IPS-15b (cell line): ENCODE results near the gene SOBP.

Source experiments
- H3K27me3 ChIP-seq: one replicate; pipeline ENCODE4 v1.6.1; 2013; ENCODE audit warnings: low read length; ENCODE audit not compliant: control insufficient read depth, insufficient read depth
- H3K36me3 ChIP-seq: one replicate; pipeline ENCODE4 v1.6.1; 2013; ENCODE audit warnings: low read length; ENCODE audit not compliant: control insufficient read depth, insufficient read depth
- H3K4me1 ChIP-seq: one replicate; pipeline ENCODE4 v1.6.1; 2013; ENCODE audit warnings: mild to moderate bottlenecking, low read length; ENCODE audit not compliant: control insufficient read depth, insufficient read depth
- H3K4me3 ChIP-seq: one replicate; pipeline ENCODE4 v1.5.1; 2013; ENCODE audit warnings: low read depth, low read length
- H3K9ac ChIP-seq: one replicate; pipeline ENCODE4 v1.6.1; 2013; ENCODE audit warnings: low read depth, mild to moderate bottlenecking, low read length
- H3K9me3 ChIP-seq: one replicate; pipeline ENCODE4 v1.6.1; 2013; ENCODE audit warnings: mild to moderate bottlenecking, low read length; ENCODE audit not compliant: control insufficient read depth, insufficient read depth

Gene SOBP

DNA sequence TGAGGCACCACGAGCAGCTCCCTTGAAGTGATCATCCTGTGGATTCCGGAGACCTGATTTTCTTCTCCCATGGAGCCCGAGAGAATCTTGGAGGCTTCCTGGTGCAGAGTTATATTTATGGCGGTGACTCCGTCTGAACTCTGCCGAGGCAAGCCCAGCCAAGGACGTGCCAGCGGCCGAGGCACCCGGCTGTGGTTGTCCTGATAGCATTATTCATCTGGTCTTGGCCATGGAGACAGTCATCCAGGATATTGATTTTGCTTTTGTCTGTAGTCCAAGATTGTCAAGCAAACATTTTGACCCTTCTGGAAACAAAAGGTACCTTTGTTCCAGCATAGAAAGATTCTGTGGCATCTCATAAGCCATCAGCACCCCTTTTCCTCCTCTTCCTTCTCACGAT, 170.9 kb downstream of the SOBP start:
- Histone ChIP-seq H3K4me1 (peaks cover 10% of the 10 kb centered on the region), H3K27me3 (no peaks in the 10 kb centered on the region), H3K9ac (no peak overlapping the region), H3K9me3 (no peaks in the 10 kb centered on the region), H3K4me3 (no peak overlapping the region), H3K36me3 (no peaks in the 10 kb centered on the region)

DNA sequence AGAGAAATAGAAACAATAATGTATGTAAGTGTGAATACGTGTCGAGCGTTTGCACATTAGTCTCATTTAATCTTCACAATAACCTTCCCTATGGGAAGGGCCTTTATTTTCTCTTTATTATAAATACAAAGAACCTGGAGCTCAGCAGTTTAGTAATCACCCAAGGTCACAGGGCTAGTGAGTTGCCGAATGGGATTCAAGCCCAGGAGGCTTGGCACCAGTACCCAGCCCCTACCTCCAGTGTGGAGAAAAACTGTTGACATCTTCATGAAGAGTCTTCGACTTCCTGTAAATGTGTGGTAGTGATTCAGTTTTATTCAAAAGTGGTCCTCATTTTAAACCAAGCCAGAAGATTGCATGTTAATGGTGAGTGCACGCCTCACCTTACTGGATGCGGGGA, 171.4 kb downstream of the SOBP start:
- Histone ChIP-seq H3K9me3 (no peaks in the 10 kb centered on the region), H3K36me3 (no peaks in the 10 kb centered on the region), H3K4me3 (no peak overlapping the region), H3K27me3 (no peaks in the 10 kb centered on the region), H3K9ac (no peak overlapping the region), H3K4me1 (peaks cover 12% of the 10 kb centered on the region)

DNA sequence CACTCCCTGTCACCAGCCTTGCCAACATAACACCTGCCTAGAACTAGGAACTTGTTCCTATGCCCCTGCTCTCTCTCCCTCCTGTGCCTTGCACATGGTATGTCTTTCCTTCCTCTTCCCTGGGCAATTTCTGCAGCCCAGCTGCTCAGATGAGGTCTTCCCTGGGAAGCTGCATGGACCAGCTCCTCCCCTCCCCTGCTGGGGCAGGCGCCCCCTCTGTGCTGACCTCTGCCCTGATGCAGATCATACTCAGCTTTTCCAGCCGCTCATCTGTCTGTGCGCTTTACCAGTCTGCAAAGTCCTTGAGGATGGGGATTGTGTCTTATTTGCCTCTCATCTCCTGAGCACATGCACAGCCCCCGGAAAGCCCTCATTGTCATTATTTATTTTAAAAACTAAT, 172.4 kb downstream of the SOBP start:
- peaks cover 21% of the 10 kb centered on the region for H3K4me1 ChIP-seq
- no peak overlapping the region for H3K9ac ChIP-seq
- no peaks in the 10 kb centered on the region for H3K36me3 ChIP-seq
- H3K4me3 ChIP-seq = no peak overlapping the region
- no peaks in the 10 kb centered on the region for H3K27me3 ChIP-seq
- H3K9me3 ChIP-seq = no peaks in the 10 kb centered on the region

DNA sequence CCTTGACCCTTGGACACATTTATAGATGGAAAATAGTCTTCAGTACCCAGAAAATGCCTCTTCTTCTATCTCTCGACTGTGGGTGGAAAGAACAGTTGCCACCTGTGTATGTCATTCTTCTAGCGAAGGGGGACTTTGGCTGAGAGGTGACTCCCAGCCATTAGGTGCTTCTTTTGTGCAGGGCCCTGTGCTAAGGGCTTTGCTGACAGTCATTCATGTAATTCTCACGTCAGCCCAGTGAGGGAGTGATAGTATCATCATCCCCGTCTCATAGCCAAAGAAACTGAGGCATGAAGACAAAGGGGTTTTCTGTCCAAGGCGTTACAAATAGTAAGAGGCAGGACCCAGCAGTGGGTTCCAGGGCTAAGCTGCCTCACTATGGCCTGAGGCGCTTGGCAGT, 173.4 kb downstream of the SOBP start:
- no peak overlapping the region for H3K9ac ChIP-seq
- H3K36me3 ChIP-seq = no peaks in the 10 kb centered on the region
- H3K4me1 ChIP-seq = peaks cover 16% of the 10 kb centered on the region
- no peaks in the 10 kb centered on the region for H3K27me3 ChIP-seq
- no peaks in the 10 kb centered on the region for H3K9me3 ChIP-seq
- no peak overlapping the region for H3K4me3 ChIP-seq

DNA sequence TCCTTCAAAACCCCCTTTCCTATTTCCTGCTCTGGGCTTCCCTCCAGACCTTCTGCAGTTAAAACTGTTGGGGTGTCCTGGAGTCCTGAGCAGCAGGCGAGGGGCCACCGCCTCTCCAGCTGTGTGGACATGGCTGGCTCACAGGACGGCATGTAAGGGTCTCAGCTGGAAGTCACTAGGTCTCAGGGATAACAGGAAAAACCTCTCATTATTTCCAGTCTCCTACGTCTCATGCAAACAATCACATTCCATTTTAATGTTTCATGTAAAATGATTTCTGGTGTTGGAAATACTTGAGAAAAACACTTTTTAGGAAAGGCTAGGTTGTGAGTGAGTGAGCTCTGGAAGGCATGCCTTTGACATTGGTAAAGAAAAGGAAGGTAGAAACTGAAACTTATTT, 175.5 kb downstream of the SOBP start:
- H3K9me3 ChIP-seq = no peaks in the 10 kb centered on the region
- no peaks in the 10 kb centered on the region for H3K36me3 ChIP-seq
- H3K27me3 ChIP-seq = no peaks in the 10 kb centered on the region
- H3K4me3 ChIP-seq = no peak overlapping the region
- peaks cover 16% of the 10 kb centered on the region for H3K4me1 ChIP-seq
- no peak overlapping the region for H3K9ac ChIP-seq

DNA sequence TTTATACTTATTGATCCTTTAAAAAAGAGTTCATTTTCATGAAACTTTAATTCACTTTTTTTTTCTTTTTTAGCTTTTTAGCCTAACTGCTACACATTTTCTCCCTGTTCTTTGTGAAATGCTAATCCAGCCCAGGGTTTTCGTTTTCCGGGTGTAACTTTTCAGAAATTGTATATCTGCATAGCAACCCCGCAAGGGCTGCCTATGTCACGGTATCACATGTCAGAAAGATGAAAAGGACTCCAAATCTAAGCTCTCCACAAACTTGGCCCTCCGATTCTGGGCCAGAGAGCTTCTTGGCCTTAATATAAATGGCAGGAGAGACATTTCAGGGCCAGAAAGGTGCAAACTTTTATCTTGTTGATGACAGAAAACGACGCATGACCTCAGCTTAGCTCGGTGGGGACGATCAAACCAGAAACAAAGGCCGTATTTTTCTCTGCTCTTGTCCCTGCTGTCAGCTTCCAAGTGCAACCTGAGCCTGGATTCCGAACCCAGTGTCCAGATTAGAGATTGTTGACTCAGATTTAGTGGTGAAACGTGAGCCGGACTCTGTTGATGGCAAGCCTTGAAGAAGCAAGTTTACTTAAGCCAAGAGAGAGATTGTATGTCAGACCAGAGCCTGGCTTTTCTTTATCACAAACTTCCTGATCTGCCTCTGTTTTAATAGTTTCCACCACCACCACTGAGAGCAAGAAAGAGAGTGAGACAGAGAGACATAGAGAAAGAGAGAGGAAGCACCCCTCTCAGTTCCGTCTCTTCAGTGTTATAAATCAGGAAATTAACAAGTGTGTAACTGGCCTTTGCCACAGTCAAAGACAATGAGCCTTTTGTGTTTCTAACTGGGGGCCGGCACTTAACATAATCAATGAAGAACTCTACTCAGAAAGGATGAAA, 176.4 kb downstream of the SOBP start:
- Histone ChIP-seq H3K4me3 (no peak overlapping the region), H3K36me3 (no peaks in the 10 kb centered on the region), H3K4me1 (peaks cover 20% of the 10 kb centered on the region), H3K9me3 (no peaks in the 10 kb centered on the region), H3K27me3 (no peaks in the 10 kb centered on the region), H3K9ac (no peak overlapping the region)

DNA sequence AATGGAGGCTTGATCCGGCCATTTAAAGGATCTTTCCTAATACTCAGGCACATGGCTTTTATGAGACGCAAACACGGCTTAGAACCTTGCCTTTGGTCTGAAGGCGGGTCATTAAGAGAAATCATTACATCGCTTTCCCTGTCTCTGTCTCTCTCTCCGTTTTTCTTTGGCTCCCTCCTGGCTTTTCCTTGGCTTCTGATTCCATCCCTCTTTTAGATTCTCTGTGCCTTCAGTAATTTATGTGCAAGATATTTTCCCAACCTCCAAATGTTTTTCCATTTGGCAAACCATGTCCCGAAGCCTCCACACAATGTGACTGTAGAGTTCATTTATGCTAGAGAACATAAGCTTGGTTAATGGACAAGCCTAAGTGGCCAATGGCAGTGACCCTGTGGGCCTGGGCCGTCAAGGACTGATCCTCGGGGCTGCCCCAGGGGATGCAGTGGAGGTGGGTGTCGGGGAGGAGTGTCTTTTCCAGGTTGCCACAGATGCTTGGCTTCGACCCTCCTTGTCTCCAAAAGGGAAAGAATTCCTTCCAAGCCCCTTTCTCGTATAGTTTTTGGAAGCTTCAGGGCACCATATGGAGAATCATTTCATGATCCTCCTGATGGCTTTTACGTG, 177.2 kb downstream of the SOBP start:
- H3K27me3 ChIP-seq = no peaks in the 10 kb centered on the region
- H3K4me3 ChIP-seq = no peak overlapping the region
- no peaks in the 10 kb centered on the region for H3K36me3 ChIP-seq
- peaks cover 23% of the 10 kb centered on the region for H3K4me1 ChIP-seq
- H3K9me3 ChIP-seq = no peaks in the 10 kb centered on the region
- no peak overlapping the region for H3K9ac ChIP-seq

DNA sequence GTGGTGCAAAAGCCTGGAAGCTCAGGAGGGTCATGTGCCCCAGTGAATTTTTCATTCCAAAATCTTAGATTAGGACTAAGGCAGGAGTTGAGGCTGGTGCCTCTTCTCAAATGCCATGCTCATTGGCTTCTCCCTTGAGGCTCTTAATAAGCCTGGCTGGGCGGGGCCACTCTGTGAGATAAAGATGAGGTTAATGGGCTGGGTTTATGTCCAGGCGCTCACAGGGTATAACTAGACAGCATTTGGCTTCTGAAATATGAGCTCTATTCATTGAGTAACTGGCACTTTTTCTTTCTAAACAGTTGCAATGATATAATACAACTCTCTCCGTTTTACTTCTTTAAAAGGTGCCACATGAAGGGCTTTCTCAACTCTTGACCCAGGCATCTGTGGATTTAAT, 177.9 kb downstream of the SOBP start:
- H3K4me3 ChIP-seq = no peak overlapping the region
- H3K9me3 ChIP-seq = no peaks in the 10 kb centered on the region
- no peaks in the 10 kb centered on the region for H3K36me3 ChIP-seq
- no peak overlapping the region for H3K9ac ChIP-seq
- peaks cover 23% of the 10 kb centered on the region for H3K4me1 ChIP-seq
- no peaks in the 10 kb centered on the region for H3K27me3 ChIP-seq

DNA sequence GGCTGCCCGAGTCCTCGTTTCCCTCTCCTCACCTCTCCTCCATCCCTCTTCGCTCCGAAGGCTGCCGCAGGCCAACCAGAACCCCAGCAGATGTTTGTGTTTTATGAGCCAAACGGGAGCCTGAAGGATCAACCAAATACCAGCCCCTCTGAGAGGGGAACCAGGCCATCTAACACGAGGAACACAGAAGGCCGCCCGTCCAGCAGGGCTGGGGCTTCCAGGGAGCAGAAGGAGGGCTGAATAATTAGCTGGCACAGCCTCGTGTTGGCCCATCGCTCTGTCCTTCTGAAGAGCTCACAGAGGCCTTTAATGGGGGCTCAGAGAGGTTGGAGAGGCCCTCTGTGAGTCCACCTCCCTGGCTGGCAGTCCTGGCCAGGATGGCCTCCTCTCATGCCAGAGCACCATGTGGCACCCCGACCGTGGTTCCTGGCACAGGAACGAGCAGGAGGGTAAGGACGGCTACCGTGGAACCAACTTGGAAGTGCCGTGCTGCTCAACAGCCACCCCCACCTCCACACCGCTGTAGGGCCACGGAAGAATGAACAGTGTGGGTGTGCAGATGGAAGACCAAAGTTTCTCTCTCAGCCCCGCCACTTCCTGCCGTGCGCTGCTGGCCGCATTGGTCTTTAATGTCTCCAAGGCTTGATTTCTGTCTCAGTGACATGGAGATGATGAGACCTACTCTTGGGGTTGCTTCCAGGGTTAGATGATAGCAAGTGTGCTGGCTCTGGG, 179.0 kb downstream of the SOBP start:
- peaks cover 23% of the 10 kb centered on the region for H3K4me1 ChIP-seq
- H3K9me3 ChIP-seq = no peaks in the 10 kb centered on the region
- H3K36me3 ChIP-seq = no peaks in the 10 kb centered on the region
- H3K27me3 ChIP-seq = no peaks in the 10 kb centered on the region
- H3K4me3 ChIP-seq = no peak overlapping the region
- H3K9ac ChIP-seq = no peak overlapping the region

DNA sequence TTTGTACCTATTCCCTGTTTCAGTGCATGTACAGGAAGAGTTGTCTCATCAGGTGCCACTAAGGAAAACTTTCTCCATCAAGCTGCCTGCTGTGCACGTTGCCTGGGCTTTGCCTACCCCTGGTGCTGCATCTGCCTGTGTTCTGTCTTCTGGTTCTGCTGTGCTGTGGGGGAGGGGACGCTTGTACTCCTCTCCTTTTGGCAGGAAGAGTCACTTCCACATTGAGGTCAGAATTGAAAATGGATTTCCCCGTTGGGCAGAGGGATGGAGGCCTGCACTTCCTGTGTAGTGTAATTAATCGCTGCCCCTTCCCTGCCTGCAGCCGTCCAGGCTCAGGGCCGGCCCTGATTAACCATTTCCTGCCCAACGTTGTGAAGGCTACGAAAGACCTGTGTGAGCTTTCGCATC, 180.9 kb downstream of the SOBP start:
- Histone ChIP-seq H3K9ac (no peak overlapping the region), H3K36me3 (no peaks in the 10 kb centered on the region), H3K4me3 (no peak overlapping the region)

DNA sequence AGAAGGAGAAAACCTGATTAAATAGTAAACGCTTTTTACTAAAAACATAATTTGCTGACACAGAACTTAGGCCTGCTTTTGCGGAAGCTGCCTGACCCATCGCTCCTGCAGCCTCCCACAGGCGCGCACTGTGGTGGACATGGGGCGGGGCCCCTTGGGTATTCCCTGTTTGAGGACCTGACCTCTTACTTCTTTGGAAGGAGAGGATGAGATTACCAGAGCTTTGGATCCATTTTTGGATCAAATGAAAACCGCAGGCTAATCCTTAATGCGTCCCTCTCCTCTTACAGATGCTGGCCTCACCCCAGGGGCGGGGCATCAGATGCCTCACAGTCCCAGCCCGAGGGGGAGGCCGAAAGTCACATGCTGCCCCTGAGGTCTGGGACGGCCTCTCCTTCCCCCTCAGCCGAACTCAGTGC, 183.2 kb downstream of the SOBP start:
- H3K36me3 ChIP-seq = no peaks in the 10 kb centered on the region
- no peak overlapping the region for H3K4me3 ChIP-seq
- H3K9ac ChIP-seq = no peak overlapping the region
- H3K9me3 ChIP-seq = no peaks in the 10 kb centered on the region
- H3K27me3 ChIP-seq = peaks cover 11% of the 10 kb centered on the region
- H3K4me1 ChIP-seq = peaks cover 7% of the 10 kb centered on the region

More for the DNA sequence above, 180.9 kb downstream of the SOBP start:
- Histone ChIP-seq H3K4me1 (peaks cover 18% of the 10 kb centered on the region), H3K27me3 (peaks cover 4% of the 10 kb centered on the region), H3K9me3 (no peaks in the 10 kb centered on the region)
